Spleen (tissue), 7 donors: ENCODE results near the gene KLHDC4.

Experiments
- CTCF ChIP-seq, 11 experiments: fragments of 200-600 bp in 7 of 11; fragments of 450-650 bp in 4 of 11; sonication (generic) in 4 of 11; IDR thresholded peaks in 8 of 11; conservative IDR thresholded peaks in 3 of 11; 1 replicate in 7 of 11; 2 replicates in 4 of 11; pipeline versions ENCODE4 v1.4.0 to v1.8.0; 2016 to 2021; ENCODE audit warnings: antibody characterized with exemption in 11 of 11, inconsistent platforms in 4 of 11, mild to moderate bottlenecking in 1 of 11
- POLR2A ChIP-seq, 3 donors: fragments of 450-650 bp; IDR thresholded peaks; one replicate each; pipeline ENCODE4 v1.5.1; 2017; ENCODE audit warnings: antibody characterized with exemption in 3 of 3, mild to moderate bottlenecking in 1 of 3
- donor health status: DM: no; HTN: no; CAD: no; lungs with moderate emphysema.
- donor health status: DM: no; HTN: no; CAD: no.
- donor health status: DM: no; HTN: no; CAD: no.

GRCh38 chr16:87703071-87703470 lies 62.7 kb downstream of the KLHDC4 start:
- TF ChIP-seq POLR2A (IDR thresholded peaks at IDR 0.05) = no peak
- TF ChIP-seq CTCF (IDR thresholded peaks at IDR 0.05 in 8 of 11, conservative IDR thresholded peaks at IDR 0.05 in 3 of 11) = no peak
